ENCODE measurements around the gene SPATA19. TPM values are rescaled to one million over a fixed set of nuclear protein-coding genes. Genes with fewer than 3 reads are reported as not detected.

The SPATA19 gene
- total RNA-seq, 4 donors from 2014 or later = not detected

DNA sequence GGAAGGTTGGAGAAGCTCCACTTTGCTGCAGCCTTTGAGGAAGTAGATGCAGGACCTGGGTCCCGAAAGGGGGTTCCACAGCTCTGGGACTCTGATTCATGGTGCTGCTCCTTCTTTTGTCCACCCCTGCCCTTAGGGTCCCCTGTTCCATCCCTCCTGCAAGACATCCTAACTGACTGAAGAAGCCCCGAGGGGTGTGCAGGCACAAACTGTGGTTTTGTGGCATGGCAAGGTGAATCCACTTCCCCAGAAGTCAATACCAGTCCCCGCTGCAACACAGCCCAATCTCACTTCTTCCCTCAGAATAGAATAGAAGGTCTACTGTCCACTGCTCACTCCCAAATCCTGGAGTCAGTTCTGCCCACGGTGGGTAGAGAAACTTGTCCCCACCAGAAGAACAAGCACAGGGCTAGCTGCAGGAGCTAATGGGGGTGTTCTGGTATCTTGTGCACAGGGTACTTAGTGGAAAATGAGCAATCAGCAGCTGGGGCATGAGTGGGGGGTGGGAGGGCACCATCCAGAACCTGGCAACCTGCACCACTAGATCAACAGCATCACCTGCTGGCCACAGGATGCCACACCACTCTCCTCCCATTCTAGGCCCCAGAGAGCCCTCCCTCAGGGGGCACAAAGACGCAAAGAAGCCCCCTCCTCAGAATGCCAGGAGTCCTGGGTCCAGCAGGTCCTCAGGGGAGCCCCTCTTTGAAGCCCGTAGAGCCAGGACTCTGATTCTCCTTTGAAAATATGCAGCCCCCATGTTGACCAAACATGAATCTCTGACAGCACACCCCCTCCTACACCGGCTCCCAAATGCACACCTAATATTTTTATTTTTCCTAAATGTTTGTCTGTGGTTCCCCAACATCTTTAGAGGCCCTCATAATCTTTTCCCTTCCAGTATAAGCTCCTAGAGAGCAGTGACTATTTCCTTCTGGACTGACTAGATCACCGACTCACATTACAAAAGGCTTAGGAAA, 14.1 kb downstream of the SPATA19 start:
- H3K4me1 ChIP-seq = no peaks in the 10 kb centered on the region
- H3K27ac ChIP-seq = no peak overlapping the region
- TF ChIP-seq POLR2A (IDR thresholded peaks at IDR 0.05) = no peak
- TF ChIP-seq, protein P1, sequence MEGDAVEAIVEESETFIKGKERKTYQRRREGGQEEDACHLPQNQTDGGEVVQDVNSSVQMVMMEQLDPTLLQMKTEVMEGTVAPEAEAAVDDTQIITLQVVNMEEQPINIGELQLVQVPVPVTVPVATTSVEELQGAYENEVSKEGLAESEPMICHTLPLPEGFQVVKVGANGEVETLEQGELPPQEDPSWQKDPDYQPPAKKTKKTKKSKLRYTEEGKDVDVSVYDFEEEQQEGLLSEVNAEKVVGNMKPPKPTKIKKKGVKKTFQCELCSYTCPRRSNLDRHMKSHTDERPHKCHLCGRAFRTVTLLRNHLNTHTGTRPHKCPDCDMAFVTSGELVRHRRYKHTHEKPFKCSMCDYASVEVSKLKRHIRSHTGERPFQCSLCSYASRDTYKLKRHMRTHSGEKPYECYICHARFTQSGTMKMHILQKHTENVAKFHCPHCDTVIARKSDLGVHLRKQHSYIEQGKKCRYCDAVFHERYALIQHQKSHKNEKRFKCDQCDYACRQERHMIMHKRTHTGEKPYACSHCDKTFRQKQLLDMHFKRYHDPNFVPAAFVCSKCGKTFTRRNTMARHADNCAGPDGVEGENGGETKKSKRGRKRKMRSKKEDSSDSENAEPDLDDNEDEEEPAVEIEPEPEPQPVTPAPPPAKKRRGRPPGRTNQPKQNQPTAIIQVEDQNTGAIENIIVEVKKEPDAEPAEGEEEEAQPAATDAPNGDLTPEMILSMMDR (IDR thresholded peaks at IDR 0.05) = no peak
- no peaks in the 10 kb centered on the region for H3K36me3 ChIP-seq
- no peaks in the 10 kb centered on the region for H3K27me3 ChIP-seq
- DNase-seq = no peak
- H3K9me3 ChIP-seq = no peaks in the 10 kb centered on the region
- no peak overlapping the region for H3K4me3 ChIP-seq

DNA sequence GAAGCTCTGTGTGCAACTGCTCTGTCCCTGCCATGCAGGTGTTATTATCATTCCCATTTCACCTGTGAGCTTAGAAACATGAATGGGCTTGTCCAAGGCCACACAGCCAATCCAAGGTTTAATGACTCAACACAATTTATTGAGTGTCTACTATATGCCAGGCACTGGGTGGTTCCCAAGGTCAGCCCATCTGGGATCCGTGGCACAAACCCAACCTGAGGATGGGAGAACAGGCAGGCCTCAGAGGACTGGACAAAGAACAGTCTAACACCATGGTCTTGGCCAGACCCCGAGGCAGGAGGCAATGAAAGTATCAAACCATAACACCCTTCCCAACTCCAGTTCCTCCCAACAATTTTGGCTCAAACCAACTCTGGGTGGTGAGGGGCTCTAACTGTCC, 15.7 kb downstream of the SPATA19 start:
- DNase-seq = no peak
- Histone ChIP-seq H3K4me1 (no peaks in the 10 kb centered on the region), H3K4me3 (no peak overlapping the region), H3K9me3 (no peaks in the 10 kb centered on the region), H3K27me3 (no peaks in the 10 kb centered on the region), H3K36me3 (no peaks in the 10 kb centered on the region), H3K27ac (no peak overlapping the region)
- TF ChIP-seq POLR2A (IDR thresholded peaks at IDR 0.05) = no peak
- TF ChIP-seq, protein P1 (IDR thresholded peaks at IDR 0.05) = no peak

DNA sequence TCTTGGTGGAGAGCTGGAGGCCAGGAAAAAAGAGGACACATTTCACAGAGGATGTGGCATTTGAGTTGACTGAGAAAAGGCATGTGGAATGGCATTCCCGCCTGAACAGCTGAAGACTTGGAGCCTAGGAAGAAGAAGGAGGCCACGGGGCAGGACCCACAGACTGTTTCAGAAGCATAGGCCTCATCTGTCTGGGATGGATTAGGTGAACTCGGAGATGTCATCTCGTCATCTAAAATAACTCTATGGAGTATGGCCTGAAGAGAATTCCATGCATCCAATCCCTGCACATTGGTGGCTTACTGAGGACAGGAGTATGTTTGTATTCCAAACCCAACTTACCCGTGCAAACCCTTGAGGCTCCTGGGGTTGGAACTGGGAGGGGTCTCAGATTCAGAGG, 16.4 kb downstream of the SPATA19 start:
- no peaks in the 10 kb centered on the region for H3K4me1 ChIP-seq
- no peak overlapping the region for H3K4me3 ChIP-seq
- no peaks in the 10 kb centered on the region for H3K9me3 ChIP-seq
- DNase-seq = no peak
- no peak for TF ChIP-seq POLR2A (IDR thresholded peaks at IDR 0.05)
- TF ChIP-seq, protein P1 (IDR thresholded peaks at IDR 0.05) = no peak
- H3K27ac ChIP-seq = no peak overlapping the region
- H3K36me3 ChIP-seq = no peaks in the 10 kb centered on the region
- H3K27me3 ChIP-seq = no peaks in the 10 kb centered on the region

DNA sequence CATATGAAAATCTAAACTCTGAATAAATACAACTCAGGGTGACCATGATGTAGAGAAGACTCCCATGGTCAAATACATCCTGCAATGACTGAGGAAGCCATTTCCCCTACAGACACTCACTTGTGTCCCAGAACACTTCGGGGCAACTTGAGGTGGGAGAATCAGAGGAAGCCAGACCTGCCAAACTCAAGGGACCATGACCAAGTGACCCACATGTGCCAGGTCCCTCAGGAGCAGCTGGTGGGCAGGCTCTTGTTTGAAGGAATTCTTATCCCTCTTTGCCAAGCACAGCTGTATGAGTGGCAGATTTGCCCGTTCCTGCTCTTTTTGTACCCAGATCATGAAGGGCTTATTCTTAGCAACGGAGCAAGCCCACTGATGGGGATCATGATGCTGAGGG, 17.8 kb downstream of the SPATA19 start:
- no peaks in the 10 kb centered on the region for H3K27me3 ChIP-seq
- TF ChIP-seq, protein P1 (IDR thresholded peaks at IDR 0.05) = no peak
- TF ChIP-seq POLR2A (IDR thresholded peaks at IDR 0.05) = no peak
- no peak overlapping the region for H3K27ac ChIP-seq
- no peaks in the 10 kb centered on the region for H3K9me3 ChIP-seq
- no peak overlapping the region for H3K4me3 ChIP-seq
- no peak for DNase-seq
- no peaks in the 10 kb centered on the region for H3K4me1 ChIP-seq
- H3K36me3 ChIP-seq = no peaks in the 10 kb centered on the region

DNA sequence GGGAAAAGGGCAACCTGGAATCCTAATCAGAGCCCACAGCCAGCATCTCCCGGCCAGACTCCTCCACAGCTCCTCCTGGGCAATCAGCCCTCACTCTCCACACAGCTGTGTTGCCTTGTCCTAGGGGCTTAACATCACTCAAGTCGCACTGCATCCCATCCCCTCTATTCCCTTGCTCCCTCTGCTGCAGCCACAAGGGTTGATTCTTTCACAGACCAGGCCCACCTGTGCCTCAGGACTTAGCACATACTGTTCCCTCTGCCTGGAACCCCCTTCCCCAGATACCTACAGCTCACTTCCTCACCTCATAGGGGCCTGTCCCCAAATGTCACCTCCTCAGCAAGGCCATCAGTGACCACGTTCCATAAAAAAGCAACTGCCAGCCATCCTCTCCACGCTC, 18.4 kb downstream of the SPATA19 start:
- DNase-seq = no peak
- Histone ChIP-seq H3K4me1 (no peaks in the 10 kb centered on the region), H3K27me3 (no peaks in the 10 kb centered on the region), H3K4me3 (no peak overlapping the region), H3K9me3 (no peaks in the 10 kb centered on the region), H3K36me3 (no peaks in the 10 kb centered on the region), H3K27ac (no peak overlapping the region)
- TF ChIP-seq POLR2A (IDR thresholded peaks at IDR 0.05) = no peak
- TF ChIP-seq, protein P1 (IDR thresholded peaks at IDR 0.05) = no peak

Data from Peyer's patch (tissue), 4 donors.